ENCODE data around the gene TH. TPM values are rescaled to one million over a fixed set of nuclear protein-coding genes. Genes with fewer than 3 reads are reported as not detected.
A peak's percentile ranks its signal among the peaks of the same experiment; 100 is the strongest.

The TH gene
- polyA plus RNA-seq, 1 of the 3 experiments (the other 2 are of a cell fraction): not detected

DNA sequence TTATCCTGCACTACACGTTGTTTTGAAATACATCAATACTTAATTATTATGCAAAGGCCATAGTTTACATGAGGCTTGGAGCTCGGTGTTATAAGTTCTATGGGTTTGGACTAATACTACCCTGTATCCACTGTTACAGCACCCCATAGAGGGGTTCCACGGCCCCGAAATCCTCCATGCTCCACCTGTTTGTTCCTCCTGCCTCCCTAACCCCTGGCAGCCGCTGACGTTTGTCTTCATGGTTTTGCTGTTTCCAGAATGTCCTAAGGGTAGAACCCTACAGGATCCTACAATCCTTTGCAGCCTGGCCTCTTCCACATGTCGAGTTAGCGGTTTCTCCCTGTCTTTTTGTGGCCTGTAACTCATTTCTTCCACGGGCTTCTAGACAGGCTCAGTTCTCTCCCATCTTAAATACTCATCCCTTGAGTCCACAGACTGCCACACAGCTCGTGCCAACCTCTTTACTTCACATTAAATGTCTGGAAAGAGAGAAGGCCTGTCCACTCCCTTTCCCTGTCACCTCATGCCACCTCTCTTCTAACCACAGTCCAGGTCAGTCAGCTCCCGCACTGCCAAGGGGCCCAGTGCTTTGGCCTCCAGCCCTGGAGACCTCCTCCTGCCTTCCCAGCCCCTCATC is 42.4 kb upstream of the TH start:
- Histone ChIP-seq H2AFZ (ENCODE audit: low read depth) (no peak overlapping the region), H3K4me1 (ENCODE audit: control insufficient read depth in 1 of 2, insufficient read depth in 2 of 2, low read depth in 1 of 2, low read length in 1 of 2) (peaks cover 0 to 8% of the 10 kb centered on the region in 2 experiments; a peak in 1 of 4 replicates), H3K4me2 (no peak overlapping the region), H3K79me2 (ENCODE audit: insufficient read depth) (no peaks in the 10 kb centered on the region), H3F3A (replicated peaks; ENCODE audit: insufficient read depth) (no peaks in the 10 kb centered on the region), H3K27ac (ENCODE audit: low read depth in 2 of 2, low read length in 1 of 2) (no peak overlapping the region), H4K20me1 (ENCODE audit: insufficient read depth) (no peaks in the 10 kb centered on the region), H3K9me3 (no peaks in the 10 kb centered on the region), H3K4me3 (ENCODE audit: low read depth in 2 of 2, low read length in 1 of 2) (no peak overlapping the region), H3K27me3 (ENCODE audit: insufficient read depth) (no peaks in the 10 kb centered on the region), H3K9ac (no peak overlapping the region), H3K36me3 (replicated peaks in 1 of 2; ENCODE audit: control insufficient read depth in 1 of 2, insufficient read depth in 2 of 2, low read length in 1 of 2) (no peaks in the 10 kb centered on the region), H3K9me2 (no peaks in the 10 kb centered on the region)
- ChIA-PET CTCF (interaction anchor here (1.6 to 2.8 kb wide), 2 partner anchors 20 to 207 kb away, joined by 7 to 9 read pairs; no protein-coding TSS in a partner anchor), POLR2A (no interaction called here)
- no peak for TF ChIP-seq FOXJ3 (CRISPR knock-in tag; IDR thresholded peaks at IDR 0.05)
- no peak for TF ChIP-seq USF1 (IDR thresholded peaks at IDR 0.05; ENCODE audit: borderline replicate concordance, low read depth)
- TF ChIP-seq USF2 (IDR thresholded peaks at IDR 0.05; ENCODE audit: borderline replicate concordance, low read depth, low read length): no peak
- TF ChIP-seq RXRA (IDR thresholded peaks at IDR 0.05; ENCODE audit: borderline replicate concordance, low read depth): no peak
- no peak for TF ChIP-seq MXI1 (IDR thresholded peaks at IDR 0.05; ENCODE audit: low read depth, low read length)
- no peak for TF ChIP-seq GATA2 (CRISPR knock-in tag; IDR thresholded peaks at IDR 0.05)
- TF ChIP-seq CHD2 (IDR thresholded peaks at IDR 0.05; ENCODE audit: low read length, partially characterized antibody): no peak
- WGBS (ENCODE audit: low lambda C conversion rate): 38% methylated on average over 11 of the region's 11 CpGs
- peak; percentile 26 for DNase-seq

DNA sequence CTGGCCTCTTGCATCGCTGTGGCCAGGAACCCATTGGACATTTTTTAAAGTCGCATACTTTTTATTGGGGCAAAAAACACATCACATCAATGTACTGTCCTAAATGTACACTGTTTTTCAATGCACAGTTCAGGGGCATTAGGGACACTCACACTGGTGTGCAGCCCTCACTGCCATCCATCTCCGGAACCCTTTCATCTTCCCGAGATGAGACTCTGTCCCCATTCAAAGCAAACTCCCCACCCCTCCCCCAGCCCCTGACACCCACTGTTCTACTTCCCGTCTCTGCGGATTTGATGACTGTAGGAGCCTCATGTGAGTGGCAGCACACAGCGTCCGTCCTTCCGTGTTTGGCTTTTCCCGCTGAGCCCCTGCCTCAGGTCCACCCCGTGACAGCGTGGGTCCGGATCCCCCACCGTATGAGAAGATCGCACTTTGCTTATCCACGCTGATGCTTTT is 41.8 kb upstream of the TH start:
- DNase-seq: peak; percentile 30
- CTCF ChIA-PET: interaction anchor here (2.8 kb wide), 2 partner anchors 19 to 207 kb away, joined by 9 to 12 read pairs; no protein-coding TSS in a partner anchor

More for the DNA sequence above, 41.8 kb upstream of the TH start:
- POLR2A ChIA-PET: no interaction called here
- Histone ChIP-seq H4K20me1 (ENCODE audit: insufficient read depth) (no peaks in the 10 kb centered on the region), H3K4me3 (ENCODE audit: low read depth in 2 of 2, low read length in 1 of 2) (no peak overlapping the region), H3F3A (replicated peaks; ENCODE audit: insufficient read depth) (no peaks in the 10 kb centered on the region), H3K9me3 (no peaks in the 10 kb centered on the region), H3K79me2 (ENCODE audit: insufficient read depth) (no peaks in the 10 kb centered on the region), H3K27ac (ENCODE audit: low read depth in 2 of 2, low read length in 1 of 2) (no peak overlapping the region), H3K4me2 (no peak overlapping the region), H3K36me3 (replicated peaks in 1 of 2; ENCODE audit: control insufficient read depth in 1 of 2, insufficient read depth in 2 of 2, low read length in 1 of 2) (no peaks in the 10 kb centered on the region), H3K9me2 (no peaks in the 10 kb centered on the region), H2AFZ (ENCODE audit: low read depth) (no peak overlapping the region), H3K9ac (no peak overlapping the region), H3K4me1 (ENCODE audit: control insufficient read depth in 1 of 2, insufficient read depth in 2 of 2, low read depth in 1 of 2, low read length in 1 of 2) (peaks cover 0 to 14% of the 10 kb centered on the region in 2 experiments; a peak in 1 of 4 replicates), H3K27me3 (ENCODE audit: insufficient read depth) (no peaks in the 10 kb centered on the region)
- TF ChIP-seq, protein P1, sequence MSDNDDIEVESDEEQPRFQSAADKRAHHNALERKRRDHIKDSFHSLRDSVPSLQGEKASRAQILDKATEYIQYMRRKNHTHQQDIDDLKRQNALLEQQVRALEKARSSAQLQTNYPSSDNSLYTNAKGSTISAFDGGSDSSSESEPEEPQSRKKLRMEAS (IDR thresholded peaks at IDR 0.05; ENCODE audit: low read depth): no peak
- TF ChIP-seq GABPA (IDR thresholded peaks at IDR 0.05; ENCODE audit: low read depth) (no peak), GATA2 (CRISPR knock-in tag; IDR thresholded peaks at IDR 0.05) (no peak), SIN3A (IDR thresholded peaks at IDR 0.05; ENCODE audit: borderline replicate concordance, low read depth, low read length) (no peak), YY1 (IDR thresholded peaks at IDR 0.05; ENCODE audit: low read depth) (no peak), FOXM1 (IDR thresholded peaks at IDR 0.05; ENCODE audit: low read depth) (no peak)
- TF ChIP-seq, protein P2, sequence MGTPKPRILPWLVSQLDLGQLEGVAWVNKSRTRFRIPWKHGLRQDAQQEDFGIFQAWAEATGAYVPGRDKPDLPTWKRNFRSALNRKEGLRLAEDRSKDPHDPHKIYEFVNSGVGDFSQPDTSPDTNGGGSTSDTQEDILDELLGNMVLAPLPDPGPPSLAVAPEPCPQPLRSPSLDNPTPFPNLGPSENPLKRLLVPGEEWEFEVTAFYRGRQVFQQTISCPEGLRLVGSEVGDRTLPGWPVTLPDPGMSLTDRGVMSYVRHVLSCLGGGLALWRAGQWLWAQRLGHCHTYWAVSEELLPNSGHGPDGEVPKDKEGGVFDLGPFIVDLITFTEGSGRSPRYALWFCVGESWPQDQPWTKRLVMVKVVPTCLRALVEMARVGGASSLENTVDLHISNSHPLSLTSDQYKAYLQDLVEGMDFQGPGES (IDR thresholded peaks at IDR 0.05; ENCODE audit: low read depth, low read length): no peak
- TF ChIP-seq, protein P3, sequence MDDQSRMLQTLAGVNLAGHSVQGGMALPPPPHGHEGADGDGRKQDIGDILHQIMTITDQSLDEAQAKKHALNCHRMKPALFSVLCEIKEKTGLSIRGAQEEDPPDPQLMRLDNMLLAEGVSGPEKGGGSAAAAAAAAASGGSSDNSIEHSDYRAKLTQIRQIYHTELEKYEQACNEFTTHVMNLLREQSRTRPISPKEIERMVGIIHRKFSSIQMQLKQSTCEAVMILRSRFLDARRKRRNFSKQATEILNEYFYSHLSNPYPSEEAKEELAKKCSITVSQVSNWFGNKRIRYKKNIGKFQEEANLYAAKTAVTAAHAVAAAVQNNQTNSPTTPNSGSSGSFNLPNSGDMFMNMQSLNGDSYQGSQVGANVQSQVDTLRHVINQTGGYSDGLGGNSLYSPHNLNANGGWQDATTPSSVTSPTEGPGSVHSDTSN (IDR thresholded peaks at IDR 0.05): no peak
- WGBS (ENCODE audit: low lambda C conversion rate): 80% methylated on average over 16 of the region's 16 CpGs
